Limb (tissue), 2 donors: Measurements from ENCODE around the gene TCF12.

Source experiments
- DNase-seq, 2 donors: peaks; one replicate each; pipeline ENCODE4 v3.0.0-alpha.2; 2016; ENCODE audit errors: extremely low spot score in 2 of 2

Gene TCF12

DNA sequence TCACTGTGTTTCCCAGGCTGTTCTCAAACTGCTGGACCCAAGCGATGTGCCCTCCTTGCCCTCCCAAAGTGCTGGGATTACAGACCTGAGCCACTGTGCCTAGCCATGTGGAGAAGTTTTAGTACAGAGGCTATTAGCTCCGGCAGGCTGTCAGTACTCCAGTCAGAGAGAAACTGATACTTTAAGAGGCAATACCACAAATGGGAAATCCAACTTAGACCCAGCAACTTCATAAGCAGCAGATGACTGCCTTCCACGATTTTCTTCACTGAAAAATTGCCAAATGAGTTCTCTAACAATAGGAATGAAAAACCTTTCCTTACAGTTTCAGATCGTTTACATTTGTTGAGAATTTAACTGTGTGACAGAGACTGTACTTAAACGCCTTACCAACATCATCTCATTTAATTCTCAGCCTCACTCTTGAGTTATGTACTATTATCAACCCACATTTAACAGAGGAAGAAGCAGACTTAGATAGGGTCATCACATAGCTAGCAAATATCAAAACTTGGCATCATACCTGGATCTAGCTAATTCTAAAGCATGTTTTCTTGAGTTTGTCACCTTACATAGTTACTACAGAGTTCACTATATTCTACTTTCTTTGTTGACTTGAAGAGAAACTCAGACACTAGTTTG, 127.4 kb downstream of the TCF12 start:
- no peak for DNase-seq

DNA sequence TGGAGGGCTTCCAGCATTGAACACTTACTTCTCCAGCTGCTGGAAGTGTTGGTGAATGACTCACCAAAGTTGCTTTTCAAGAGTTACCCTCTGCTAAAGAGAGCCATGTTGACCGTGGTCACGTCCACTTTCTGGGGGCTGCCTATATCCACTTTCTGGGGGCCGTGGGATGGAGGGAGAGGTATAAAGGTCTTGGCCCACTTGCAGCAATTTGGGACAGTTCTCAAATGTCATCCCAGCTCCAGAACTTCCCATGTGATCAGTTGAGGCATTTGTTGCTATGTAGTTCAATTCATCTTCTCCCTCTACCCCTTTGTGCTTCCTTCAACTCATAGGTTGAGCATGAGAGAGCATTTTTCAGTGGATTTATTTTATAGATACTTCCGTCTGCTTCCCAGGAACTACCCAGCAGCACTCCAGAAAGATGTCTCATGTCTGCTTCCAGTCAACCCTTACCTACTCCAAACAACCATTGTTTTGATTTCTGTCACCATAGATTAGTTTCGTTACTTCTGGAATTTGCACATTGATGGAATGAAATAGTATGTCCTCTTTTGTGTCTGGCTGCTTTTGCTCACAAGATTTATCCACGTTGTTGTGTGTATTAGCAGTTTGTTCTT, 130.6 kb downstream of the TCF12 start:
- DNase-seq = no peak

DNA sequence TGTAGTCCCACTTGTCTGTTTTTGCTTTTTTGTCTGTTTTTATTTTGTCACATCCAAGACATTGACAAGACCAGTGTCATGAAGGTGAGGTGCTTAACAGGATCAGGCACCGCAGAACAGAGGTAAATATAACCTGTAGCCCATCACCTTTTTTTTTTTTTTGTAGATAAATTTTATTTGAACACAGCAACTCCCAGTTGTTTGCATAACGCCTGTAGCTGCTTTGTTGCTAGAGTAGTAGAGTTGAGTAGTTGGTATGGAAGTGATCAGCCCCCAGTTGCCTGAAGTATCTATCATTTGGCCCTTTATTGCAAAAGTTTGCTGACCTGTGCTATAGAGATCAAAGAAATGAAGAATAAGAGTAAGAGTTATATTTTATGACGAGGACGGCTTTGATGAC, 135.0 kb downstream of the TCF12 start:
- DNase-seq = no peak

DNA sequence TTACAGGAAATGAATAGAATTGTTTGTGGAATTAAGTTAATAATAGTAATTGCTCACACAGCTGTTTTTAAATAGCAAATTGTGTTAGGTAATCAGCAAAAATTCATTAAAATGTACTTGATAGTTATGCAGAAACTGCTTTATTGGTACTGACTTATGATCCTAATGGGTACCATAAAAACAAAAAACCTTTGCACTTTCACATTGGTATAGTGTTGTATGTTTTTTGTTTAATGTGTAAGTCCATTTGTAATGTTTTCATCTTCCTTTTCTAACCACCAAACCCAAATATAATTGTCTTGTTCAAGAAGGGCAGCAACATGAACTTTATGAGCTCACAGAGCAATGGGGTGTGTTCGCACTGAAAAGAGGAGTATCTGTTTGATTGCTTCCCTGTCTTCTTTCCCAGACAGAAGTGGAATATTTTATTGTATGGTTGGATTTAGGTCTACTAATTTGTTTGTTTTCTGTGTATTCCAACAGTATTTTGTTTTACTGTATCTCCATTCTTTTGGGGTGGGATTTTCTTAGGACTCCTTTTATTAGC, 135.8 kb downstream of the TCF12 start:
- DNase-seq = no peak

DNA sequence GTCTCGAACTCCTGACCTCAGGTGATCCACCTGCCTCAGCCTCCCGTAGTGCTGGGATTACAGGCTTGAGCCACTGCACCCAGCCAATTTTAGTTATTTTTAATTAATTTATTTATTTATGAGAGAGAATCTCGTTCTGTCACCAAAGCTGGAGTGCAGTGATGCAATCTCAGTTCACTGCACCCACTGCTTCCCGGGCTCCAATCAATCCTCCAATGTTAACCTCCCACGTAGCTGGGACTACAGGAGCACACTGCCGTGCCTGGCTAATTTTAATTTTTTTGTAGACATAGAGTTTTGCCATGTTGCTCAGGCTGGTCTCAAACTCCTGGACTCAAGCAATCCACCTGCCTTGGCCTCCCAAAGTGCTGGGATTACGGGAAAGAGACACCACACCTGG, 137.9 kb downstream of the TCF12 start:
- DNase-seq = no peak

DNA sequence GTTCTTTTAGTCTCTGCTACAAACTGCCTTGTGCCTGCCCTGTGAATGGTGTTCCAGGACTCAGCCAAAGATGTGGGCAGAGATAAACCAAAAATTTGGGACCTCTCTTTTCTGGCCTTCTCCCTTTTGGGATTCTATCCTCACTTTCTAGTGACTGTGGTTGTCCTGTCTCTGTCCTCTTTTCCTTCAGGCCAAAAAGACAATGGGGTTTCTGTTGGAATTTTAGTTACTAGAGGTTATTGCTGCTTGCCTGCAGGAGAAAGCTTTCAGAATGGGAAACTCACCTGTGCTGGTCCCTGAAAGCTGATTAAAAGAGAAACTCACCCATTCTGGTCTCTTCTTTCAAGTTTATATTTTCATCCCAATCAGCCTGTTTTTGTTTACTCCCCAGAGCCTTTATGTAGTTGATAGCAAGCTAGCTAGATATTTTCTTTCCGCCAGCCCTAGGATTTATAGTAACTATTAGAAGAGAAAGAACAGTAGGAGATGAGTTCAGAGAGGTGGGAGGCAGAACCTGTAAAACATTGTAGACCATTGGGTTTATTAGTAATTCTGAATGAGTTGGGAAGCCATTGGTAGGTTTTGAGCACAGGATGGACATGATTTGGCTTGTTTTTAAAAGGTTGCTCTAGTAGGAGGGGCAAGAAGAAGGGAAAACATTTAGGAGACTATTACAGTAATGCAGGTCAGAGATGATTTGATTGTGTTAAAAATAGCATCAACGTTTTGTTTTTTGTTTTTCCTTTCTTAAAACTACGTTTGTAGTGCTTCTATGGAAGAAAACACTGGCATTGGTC, 138.9 kb downstream of the TCF12 start:
- no peak for DNase-seq

DNA sequence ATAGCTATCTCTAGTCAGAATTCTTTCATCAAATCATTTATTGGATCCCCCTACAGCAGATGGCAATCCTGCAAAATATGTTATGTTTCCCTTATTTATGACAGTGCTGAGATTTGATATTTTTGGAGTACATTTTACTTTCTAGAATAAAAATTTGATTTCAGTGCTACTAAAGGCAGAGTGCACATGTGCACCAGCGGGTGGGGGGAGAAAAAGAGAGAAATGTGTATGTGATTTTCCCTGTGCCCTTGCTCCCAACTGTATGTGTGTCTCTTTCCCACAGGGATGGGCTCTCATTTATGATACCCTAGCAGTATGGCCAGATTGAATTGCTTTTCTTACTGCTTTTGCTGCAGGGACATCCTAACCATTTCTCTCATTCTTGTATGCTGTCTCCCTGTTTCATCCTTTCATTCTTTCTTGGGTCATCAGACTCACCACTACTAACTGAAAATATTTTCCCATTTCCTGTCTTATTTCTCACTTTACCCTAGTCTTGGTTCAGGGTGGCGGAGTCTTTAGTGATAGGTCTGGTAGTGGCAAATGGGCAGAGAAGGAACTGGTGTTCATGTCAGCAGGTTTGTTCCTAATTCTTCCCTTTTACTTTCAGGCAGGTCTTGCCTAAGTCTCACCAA, 140.7 kb downstream of the TCF12 start:
- DNase-seq = no peak

DNA sequence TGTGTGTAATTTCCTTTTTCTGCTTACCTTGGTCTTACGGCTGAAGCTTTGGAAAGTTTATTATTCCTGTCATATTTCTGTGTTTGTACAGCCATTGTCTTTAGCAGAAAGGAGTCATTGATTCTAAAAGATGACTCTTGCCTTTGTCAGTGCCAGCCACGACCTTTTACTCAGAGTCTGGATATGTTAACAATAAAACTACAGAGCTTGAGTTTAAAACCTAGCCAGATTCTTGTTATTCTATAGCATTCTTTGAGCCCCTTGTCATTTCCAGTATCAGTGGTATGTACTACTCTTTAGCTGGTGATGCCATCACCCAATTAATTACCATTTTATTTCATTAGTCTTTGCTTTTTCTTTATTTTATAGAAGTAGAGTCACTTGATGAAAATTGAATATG, 142.4 kb downstream of the TCF12 start:
- DNase-seq = no peak

DNA sequence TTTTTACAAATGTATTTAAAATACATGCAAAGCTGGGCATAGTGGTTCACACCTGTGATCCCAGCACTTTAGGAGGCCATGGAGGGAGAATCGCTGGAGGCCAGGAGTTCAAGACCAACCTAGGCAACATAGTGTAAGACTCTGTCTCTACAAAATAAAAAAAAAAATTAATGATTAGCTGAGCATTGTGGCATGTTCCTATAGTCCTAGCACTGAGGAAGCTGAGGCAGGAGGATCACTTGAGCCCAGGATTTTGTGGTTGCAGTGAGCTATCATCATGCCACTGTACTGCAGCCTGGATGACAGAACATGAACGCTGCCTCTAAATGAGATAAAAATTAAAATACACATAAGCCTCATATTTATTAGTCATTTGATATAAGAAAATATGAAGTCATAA, 142.8 kb downstream of the TCF12 start:
- DNase-seq = no peak

DNA sequence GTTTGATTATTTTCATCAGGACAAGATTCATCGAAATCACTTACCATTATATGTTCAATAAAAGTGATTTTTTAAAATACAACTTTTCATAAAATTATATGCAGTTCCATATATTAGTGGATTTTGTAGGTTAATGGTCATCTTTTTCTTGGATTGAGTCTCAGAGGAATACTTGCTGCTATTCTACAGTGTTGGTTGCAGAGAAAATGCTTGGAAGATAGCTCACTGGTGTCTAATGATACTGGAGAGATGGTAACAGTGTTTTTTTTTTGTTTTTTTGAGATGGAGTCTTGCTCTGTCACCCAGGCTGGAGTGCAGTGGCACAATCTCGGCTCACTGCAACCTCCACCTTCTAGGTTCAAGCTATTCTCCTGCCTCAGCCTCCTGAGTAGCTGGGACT, 143.3 kb downstream of the TCF12 start:
- DNase-seq = no peak

DNA sequence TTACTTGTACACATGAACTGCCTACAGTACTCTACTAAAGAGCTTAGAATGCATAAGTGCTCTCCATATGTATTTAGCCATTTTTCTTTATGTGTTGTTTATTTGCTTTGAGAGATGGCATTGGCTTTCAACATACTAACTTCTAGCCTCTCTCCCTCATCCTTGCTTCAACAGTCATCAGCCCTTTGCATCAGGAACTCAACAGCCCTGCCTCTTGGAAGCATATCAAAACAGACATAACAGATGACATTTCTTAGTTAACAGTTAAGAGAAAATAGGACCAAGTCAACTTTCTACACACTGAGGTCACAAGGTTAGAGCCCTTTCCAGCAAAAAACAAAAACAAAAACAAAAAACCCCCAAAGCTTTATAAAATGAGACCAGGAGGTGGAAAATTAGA, 145.6 kb downstream of the TCF12 start:
- no peak for DNase-seq

DNA sequence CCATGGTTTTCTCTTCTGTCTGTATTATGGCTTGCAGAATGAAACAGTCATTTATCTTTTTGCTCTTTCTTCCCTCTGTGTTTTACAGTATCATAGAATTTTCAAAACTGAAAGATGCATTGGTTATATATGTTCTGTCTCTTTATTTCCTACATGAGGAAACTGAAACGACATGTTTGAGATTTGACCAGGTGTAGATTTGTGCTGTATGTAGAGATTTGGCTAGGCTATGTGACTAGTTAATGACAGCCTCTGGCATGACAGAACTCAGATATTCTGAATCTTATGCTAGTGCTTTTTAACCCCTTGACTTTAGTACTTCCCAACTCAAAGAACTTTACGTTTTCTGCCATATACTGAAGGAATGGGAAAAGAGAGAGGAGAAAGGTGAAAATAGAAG, 151.0 kb downstream of the TCF12 start:
- no peak for DNase-seq

DNA sequence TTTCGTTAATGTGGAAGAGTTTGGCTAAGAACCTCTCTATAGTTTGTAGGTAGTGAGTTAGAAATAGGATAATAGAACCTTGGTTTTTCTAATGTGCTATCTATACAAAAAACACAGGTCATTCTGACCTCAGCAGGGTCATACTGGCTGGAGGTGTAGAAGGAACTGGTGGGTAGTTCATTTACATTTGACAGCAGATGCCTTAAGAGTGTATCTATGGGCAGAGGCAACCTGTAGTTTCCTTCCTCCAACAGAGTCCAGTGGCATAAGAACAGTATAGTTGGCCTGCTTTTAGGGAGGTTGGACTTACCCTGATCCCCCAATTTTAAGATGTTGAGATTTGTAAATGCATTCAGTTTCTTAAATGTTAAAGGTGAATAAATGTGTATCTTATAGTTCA, 152.2 kb downstream of the TCF12 start:
- no peak for DNase-seq

DNA sequence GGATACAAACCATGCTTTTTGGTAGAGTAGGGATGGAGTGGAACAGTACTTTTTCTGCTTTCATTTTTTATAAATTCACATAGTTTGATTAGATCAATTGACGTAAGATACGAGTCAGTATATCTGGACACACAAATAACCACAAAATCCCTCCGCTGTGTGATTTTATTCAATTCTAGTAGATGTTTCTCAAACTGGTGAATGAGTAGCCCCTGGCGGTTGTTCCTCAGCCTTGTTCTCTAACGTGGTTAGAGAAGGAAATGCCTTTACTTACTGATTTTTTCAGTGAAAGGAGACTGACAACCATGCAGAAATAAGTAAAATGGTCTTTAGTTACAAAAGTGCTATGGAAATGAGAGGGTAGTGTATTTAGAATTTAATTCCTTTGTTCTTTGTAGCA, 161.0 kb downstream of the TCF12 start:
- DNase-seq = no peak

DNA sequence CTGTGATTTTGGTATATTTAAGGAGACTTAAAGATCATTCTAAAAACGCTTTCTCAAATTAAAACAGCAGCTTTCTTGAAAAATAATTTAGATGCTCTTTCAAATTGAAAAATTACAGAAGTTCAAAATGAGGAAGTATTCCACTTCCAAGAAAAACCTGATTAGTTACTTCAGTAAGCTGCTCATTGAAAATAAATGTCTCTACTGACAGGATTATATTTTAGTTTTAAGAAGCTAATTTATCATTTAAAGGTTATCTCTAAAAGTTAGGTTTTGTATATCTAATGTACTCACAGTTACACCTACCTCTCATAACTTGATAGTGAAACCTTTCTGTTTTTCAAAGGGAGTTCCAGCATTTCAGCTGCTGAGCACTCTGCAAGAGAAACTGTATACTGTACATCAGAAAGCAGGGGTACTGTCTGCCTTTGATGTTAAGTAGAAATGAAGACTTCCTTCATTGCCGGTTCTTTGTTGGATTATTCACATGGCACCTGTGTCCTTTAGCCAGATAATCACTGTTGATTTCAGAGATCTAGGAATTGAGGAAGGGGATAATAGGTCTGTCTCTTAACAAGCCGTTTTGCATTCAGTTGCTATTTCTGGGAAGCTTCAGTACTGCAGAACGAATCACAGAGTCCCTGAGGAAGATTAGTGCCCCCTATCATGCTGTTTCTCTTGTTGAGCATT, 161.6 kb downstream of the TCF12 start:
- DNase-seq = no peak

DNA sequence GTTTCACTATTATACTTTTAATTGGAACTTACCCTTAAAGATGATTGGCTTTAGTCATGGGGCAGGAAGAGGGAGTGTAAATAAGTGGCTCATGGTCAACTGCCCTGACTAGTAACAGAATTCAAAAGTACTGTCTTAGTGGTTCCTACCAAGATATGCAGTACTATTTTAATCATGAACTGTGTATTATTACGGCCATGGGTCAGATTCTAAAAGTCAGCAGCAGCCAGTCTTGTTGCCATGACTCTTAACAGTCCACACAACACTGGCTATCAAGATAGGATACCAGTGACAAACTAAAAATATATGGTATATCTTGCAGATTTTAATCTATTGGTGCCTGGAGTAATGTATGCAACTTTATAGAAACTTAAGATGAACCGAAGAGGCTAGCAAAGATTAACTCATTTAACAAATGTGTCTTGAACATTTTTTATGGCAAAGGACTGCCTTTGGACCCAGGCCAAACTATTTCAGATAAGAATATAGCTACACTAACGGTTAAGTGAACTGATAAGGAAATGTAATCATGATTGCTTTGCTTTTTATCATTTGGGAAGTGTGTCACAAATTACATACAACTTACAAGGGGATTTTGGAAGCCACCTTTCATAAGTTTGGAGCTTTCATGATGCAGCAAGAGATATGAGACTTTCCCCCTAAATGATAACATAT, 163.7 kb downstream of the TCF12 start:
- DNase-seq = no peak

DNA sequence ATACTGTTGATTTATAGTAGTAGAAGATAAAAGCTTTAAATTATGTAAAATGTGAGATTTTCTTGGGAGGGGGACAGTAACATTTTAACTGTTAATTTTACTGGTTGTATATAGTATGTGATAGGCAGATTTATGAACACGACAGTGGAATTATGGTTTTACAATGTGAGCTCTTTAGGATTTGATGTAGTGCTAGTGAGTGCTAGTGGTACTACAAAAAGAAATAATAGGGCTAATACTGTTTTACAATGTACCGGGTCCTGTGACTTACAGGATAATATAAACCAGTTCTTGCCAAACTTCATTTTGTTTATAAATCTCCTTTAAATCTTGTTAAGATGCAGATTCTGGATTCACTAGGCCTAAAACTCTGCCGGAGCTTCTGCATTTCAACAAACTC, 165.7 kb downstream of the TCF12 start:
- DNase-seq = no peak

DNA sequence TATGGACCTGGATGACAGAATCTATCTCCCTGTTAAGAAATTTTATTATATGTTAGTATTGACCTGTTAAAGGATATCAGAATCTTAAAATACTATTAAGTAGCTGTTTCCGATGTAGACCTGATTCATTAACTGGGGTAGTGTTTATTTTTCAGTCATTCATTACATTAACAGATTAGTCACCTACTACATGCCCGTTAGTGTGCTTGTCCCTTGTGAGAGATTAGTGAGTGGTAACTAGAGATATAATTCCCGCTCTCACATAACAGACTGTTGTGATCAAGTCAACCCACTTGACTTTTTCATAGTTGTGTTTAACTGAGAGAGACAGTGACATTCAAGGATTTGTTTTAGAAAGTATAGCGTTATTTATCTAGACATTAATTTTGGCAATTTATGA, 166.8 kb downstream of the TCF12 start:
- DNase-seq = no peak

DNA sequence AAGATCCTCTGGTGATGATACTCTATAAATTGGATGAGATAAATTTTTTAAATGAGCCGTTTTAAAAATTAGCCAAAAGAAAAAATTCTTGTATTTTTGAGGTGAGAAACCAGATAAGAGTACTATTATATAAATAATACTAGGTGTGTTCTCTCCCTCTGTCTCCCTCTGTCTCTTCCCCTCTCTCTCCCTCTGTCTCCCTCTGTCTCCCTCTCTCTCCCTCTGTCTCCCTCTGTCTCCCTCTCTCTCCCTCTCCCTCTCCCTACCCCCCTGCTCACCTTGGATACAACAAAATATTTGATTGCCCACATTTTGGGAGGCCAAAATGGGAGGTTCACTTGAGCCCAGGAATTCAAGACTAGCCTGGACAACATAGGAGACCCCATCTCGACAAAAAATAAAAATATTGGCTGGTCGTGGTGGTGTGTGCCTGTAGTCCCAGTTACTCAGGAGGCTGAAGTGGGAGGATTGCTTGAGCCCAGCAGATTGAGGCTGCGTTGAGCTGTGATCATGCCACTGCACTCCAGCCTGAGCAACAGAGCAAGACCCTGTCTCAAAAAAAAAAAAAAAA, 168.5 kb downstream of the TCF12 start:
- no peak for DNase-seq

DNA sequence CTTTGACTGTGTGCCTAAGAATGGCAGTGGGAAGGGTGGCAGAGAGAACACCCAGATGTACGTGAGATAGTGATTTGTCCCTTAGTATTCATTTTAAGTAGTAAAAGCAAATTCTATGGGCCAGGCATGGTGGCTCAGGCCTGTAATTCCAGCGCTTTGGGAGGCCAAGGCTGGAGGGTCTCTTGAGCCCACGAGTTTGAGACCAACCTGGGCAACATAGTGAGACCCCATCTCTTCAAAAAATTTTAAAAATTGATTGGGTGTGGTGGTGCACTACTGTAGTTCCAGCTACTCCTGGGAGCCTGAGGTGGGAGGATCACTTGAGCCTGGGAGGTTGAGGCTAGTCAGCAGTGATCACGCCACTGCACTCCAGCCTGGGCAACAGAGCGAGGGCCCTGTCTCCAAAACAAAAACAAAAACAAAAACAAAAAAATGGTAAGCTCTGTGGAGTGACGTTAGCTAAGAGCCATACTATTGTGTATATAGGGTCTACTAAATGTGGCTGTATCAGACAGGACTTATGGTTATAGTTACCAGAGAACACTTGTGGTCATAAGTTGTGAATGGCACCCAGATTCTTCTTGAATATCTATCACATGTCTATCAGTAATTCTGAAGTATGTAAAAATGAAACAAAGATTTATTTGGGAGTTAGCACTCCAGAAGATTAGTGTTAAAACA, 171.5 kb downstream of the TCF12 start:
- no peak for DNase-seq
